ENCODE results near the gene CXCL3.
"Not testable (repeated sequence)": the region's sequence is repeated elsewhere in the genome, so short reads cannot be mapped to it uniquely, and the experiment has no call there.

Gene CXCL3

GRCh38 chr4:74038425-74039314 lies at the start of gene CXCL3:
TSS of gene CXCL3 (minus strand) at chr4:74038689. CDS start at chr4:74038611, 78 bp downstream.
- DNase-seq (ENCODE audit: low read depth in 3 of 3, low spot score in 1 of 3), result no peak

- DNase-seq (ENCODE audit: low read depth in 3 of 3, low spot score in 1 of 3), result no peak
These were observed 49.0 kb upstream of the CXCL3 start for GRCh38 chr4:74087481-74087880.

GRCh38 chr4:74085669-74086068 lies 47.2 kb upstream of the CXCL3 start:
- no peak for DNase-seq (ENCODE audit: low read depth in 3 of 3, low spot score in 1 of 3)

GRCh38 chr4:74084984-74085383 lies 46.5 kb upstream of the CXCL3 start:
- no peak for DNase-seq (ENCODE audit: low read depth in 3 of 3, low spot score in 1 of 3)

- DNase-seq (ENCODE audit: low read depth in 3 of 3, low spot score in 1 of 3), result no peak
These were observed 45.1 kb upstream of the CXCL3 start for GRCh38 chr4:74083546-74083945.

GRCh38 chr4:74081035-74081434 lies 42.5 kb upstream of the CXCL3 start:
- DNase-seq (ENCODE audit: low read depth in 3 of 3, low spot score in 1 of 3), result no peak

GRCh38 chr4:74080351-74080750 lies 41.9 kb upstream of the CXCL3 start:
- DNase-seq (ENCODE audit: low read depth in 3 of 3, low spot score in 1 of 3), result not testable (repeated sequence)

- not testable (repeated sequence) for DNase-seq (ENCODE audit: low read depth in 3 of 3, low spot score in 1 of 3)
These were observed 40.5 kb upstream of the CXCL3 start for GRCh38 chr4:74079024-74079423.

- no peak for DNase-seq (ENCODE audit: low read depth in 3 of 3, low spot score in 1 of 3)
These were observed 34.9 kb upstream of the CXCL3 start for GRCh38 chr4:74073358-74073757.

GRCh38 chr4:74072739-74073138 lies 34.2 kb upstream of the CXCL3 start:
- DNase-seq (ENCODE audit: low read depth in 3 of 3, low spot score in 1 of 3), result no peak

GRCh38 chr4:74067586-74067985 lies 29.1 kb upstream of the CXCL3 start:
- DNase-seq (ENCODE audit: low read depth in 3 of 3, low spot score in 1 of 3), result no peak

GRCh38 chr4:74066232-74066631 lies 27.7 kb upstream of the CXCL3 start:
- DNase-seq (ENCODE audit: low read depth in 3 of 3, low spot score in 1 of 3), result no peak

- DNase-seq (ENCODE audit: low read depth in 3 of 3, low spot score in 1 of 3), result no peak
These were observed 26.7 kb upstream of the CXCL3 start for GRCh38 chr4:74065115-74065642.

GRCh38 chr4:74063859-74064258 lies 25.4 kb upstream of the CXCL3 start:
- DNase-seq (ENCODE audit: low read depth in 3 of 3, low spot score in 1 of 3), result no peak

GRCh38 chr4:74062953-74063352 lies 24.5 kb upstream of the CXCL3 start:
- no peak for DNase-seq (ENCODE audit: low read depth in 3 of 3, low spot score in 1 of 3)

GRCh38 chr4:74061430-74061829 lies 22.9 kb upstream of the CXCL3 start:
- DNase-seq (ENCODE audit: low read depth in 3 of 3, low spot score in 1 of 3), result no peak

- DNase-seq (ENCODE audit: low read depth in 3 of 3, low spot score in 1 of 3), result no peak
These were observed 20.8 kb upstream of the CXCL3 start for GRCh38 chr4:74059161-74059829.

- DNase-seq (ENCODE audit: low read depth in 3 of 3, low spot score in 1 of 3), result no peak
These were observed 19.7 kb upstream of the CXCL3 start for GRCh38 chr4:74058048-74058651.

- no peak for DNase-seq (ENCODE audit: low read depth in 3 of 3, low spot score in 1 of 3)
These were observed 19.1 kb upstream of the CXCL3 start for GRCh38 chr4:74057588-74057987.

GRCh38 chr4:74056858-74057562 lies 18.5 kb upstream of the CXCL3 start:
- DNase-seq (ENCODE audit: low read depth in 3 of 3, low spot score in 1 of 3), result no peak
